CD4-positive, CD25-positive, alpha-beta regulatory T cell (primary cell): ENCODE measurements around the gene WASL. TPM values are rescaled to one million over a fixed set of nuclear protein-coding genes. Genes with fewer than 3 reads are reported as not detected.
A peak's percentile ranks its signal among the peaks of the same experiment; 100 is the strongest.

Experiments used
- ATAC-seq, 2 donors: fragments of 150-1000 bp; cut with Tn5 transposase; one replicate each; pipeline ENCODE4 v1.10.0; 2021; ENCODE audit warnings: low read depth in 2 of 2, moderate number of reproducible peaks in 2 of 2, moderate library complexity in 1 of 2
- DNase-seq, 3 donors: peaks; one replicate each; pipeline versions ENCODE4 v3.0.0 to v3.0.0-alpha.2; 2012 to 2022; ENCODE audit warnings: mixed read lengths in 1 of 3
- H3K27ac ChIP-seq: one replicate; pipeline ENCODE4 v1.7.0; 2013; ENCODE audit warnings: mild to moderate bottlenecking, low read length; ENCODE audit not compliant: insufficient read depth, poor library complexity, severe bottlenecking
- H3K27me3 ChIP-seq: one replicate; pipeline ENCODE4 v1.7.0; 2013; ENCODE audit warnings: low read length; ENCODE audit not compliant: control insufficient read depth, insufficient read depth
- H3K36me3 ChIP-seq: one replicate; pipeline ENCODE4 v1.7.0; 2013; ENCODE audit warnings: mild to moderate bottlenecking, low read length, moderate library complexity; ENCODE audit not compliant: control insufficient read depth, insufficient read depth
- H3K4me1 ChIP-seq: 2 replicates; pipeline ENCODE4 v1.7.0; 2013; ENCODE audit warnings: mild to moderate bottlenecking, low read length; ENCODE audit not compliant: insufficient read depth, control insufficient read depth, poor library complexity, severe bottlenecking
- H3K4me3 ChIP-seq: one replicate; pipeline ENCODE4 v1.7.0; 2013; ENCODE audit warnings: low read depth, mild to moderate bottlenecking, low read length, moderate library complexity
- H3K9me3 ChIP-seq, 2 experiments: 1 replicate in 1 of 2; 2 replicates in 1 of 2; pipeline ENCODE4 v1.7.0; 2013; ENCODE audit warnings: low read length in 2 of 2, mild to moderate bottlenecking in 1 of 2, moderate library complexity in 1 of 2; ENCODE audit not compliant: control insufficient read depth in 2 of 2
- H3K27ac Mint-ChIP-seq, 3 donors: one replicate each; pipeline ENCODE4 v1.8.0; 2020 to 2022; ENCODE audit warnings: mild to moderate bottlenecking in 3 of 3, mixed read lengths in 3 of 3, moderate library complexity in 2 of 3
- H3K27me3 Mint-ChIP-seq: one replicate; pipeline ENCODE4 v1.8.0; 2022; ENCODE audit warnings: mild to moderate bottlenecking, mixed read lengths
- H3K36me3 Mint-ChIP-seq: one replicate; pipeline ENCODE4 v1.8.0; 2020; ENCODE audit warnings: mixed read lengths
- H3K4me1 Mint-ChIP-seq, 4 donors: one replicate each; pipeline ENCODE4 v1.8.0; 2020 to 2022; ENCODE audit warnings: mixed read lengths in 4 of 4, mild to moderate bottlenecking in 1 of 4
- H3K4me3 Mint-ChIP-seq, 4 donors: one replicate each; pipeline ENCODE4 v1.8.0; 2020 to 2022; ENCODE audit warnings: mild to moderate bottlenecking in 4 of 4, mixed read lengths in 4 of 4, moderate library complexity in 3 of 4
- H3K9me3 Mint-ChIP-seq, 7 donors: one replicate each; pipeline ENCODE4 v1.8.0; 2020 to 2022; ENCODE audit warnings: mixed read lengths in 7 of 7, mild to moderate bottlenecking in 3 of 7, moderate library complexity in 2 of 7
- polyA plus RNA-seq, 4 donors: library from polyadenylated mRNA; unstranded; fragments of 300-500 nt; fragmentation: Illumina TruSeq; gene quantifications; one replicate each; pipeline ENCODE4 v1.2.3, GENCODE V29; 2021
- total RNA-seq: library from RNA; stranded (reverse); gene quantifications from one replicate; pipeline ENCODE4 v1.2.3, GENCODE V29; 2022

Gene WASL
- total and polyA plus RNA-seq, 5 donors from 2014 or later = 1.4 to 10.2 (median 1.9) TPM

GRCh38 chr7:123750389-123751230 is 1.8 kb upstream of the WASL start:
- no peak for DNase-seq
- peak overlapping the region; percentile 26 for H3K4me3 ChIP-seq
- H3K4me3 Mint-ChIP-seq = peak overlapping the region; percentile 35 to 96 (median 66)
- peaks cover 4% of the 10 kb centered on the region for H3K27me3 Mint-ChIP-seq
- H3K36me3 ChIP-seq = no peaks in the 10 kb centered on the region
- H3K4me1 Mint-ChIP-seq = peaks cover 21 to 54% (median 48%) of the 10 kb centered on the region in 4 donors
- no peaks in the 10 kb centered on the region for H3K9me3 ChIP-seq
- peak overlapping the region; percentile 41 for H3K27ac ChIP-seq
- no peaks in the 10 kb centered on the region for H3K27me3 ChIP-seq
- H3K9me3 Mint-ChIP-seq = no peaks in the 10 kb centered on the region
- ATAC-seq = no peak
- H3K36me3 Mint-ChIP-seq = no peaks in the 10 kb centered on the region
- H3K27ac Mint-ChIP-seq = peak overlapping the region in 1 of 3 donors; percentile 40
- H3K4me1 ChIP-seq = peaks cover 27% of the 10 kb centered on the region

- no peaks in the 10 kb centered on the region for H3K9me3 Mint-ChIP-seq
- H3K9me3 ChIP-seq = no peaks in the 10 kb centered on the region
- no peaks in the 10 kb centered on the region for H3K27me3 ChIP-seq
- H3K4me3 Mint-ChIP-seq = peak overlapping the region; percentile 88 to 96 (median 93)
- ATAC-seq = peak in 1 of 2 donors; percentile 2
- H3K36me3 Mint-ChIP-seq = no peaks in the 10 kb centered on the region
- peak overlapping the region; percentile 89 to 96 (median 92) for H3K27ac Mint-ChIP-seq
- H3K36me3 ChIP-seq = no peaks in the 10 kb centered on the region
- peaks cover 2% of the 10 kb centered on the region for H3K27me3 Mint-ChIP-seq
- peak in 2 of 3 donors; percentile 13 to 36 for DNase-seq
- peak overlapping the region; percentile 72 for H3K4me3 ChIP-seq
- H3K27ac ChIP-seq = peak overlapping the region; percentile 82
- peaks cover 29% of the 10 kb centered on the region for H3K4me1 ChIP-seq
- peaks cover 22 to 60% (median 54%) of the 10 kb centered on the region in 4 donors for H3K4me1 Mint-ChIP-seq
Observed at GRCh38 chr7:123749537-123749857, 694 bp upstream of the WASL start.

- H3K27me3 ChIP-seq = no peaks in the 10 kb centered on the region
- DNase-seq (peak in 2 of 3 donors; percentile 23 to 43), ATAC-seq (no peak)
- H3K36me3 ChIP-seq = no peaks in the 10 kb centered on the region
- H3K4me1 Mint-ChIP-seq = peaks cover 34 to 72% (median 64%) of the 10 kb centered on the region in 4 donors
- H3K36me3 Mint-ChIP-seq = no peaks in the 10 kb centered on the region
- no peaks in the 10 kb centered on the region for H3K9me3 Mint-ChIP-seq
- H3K9me3 ChIP-seq = no peaks in the 10 kb centered on the region
- no peaks in the 10 kb centered on the region for H3K27me3 Mint-ChIP-seq
- peak overlapping the region; percentile 95 for H3K4me3 ChIP-seq
- H3K27ac ChIP-seq = peak overlapping the region; percentile 82
- H3K4me3 Mint-ChIP-seq = peak overlapping the region; percentile 96 to 100 (median 97)
- H3K4me1 ChIP-seq = peaks cover 34% of the 10 kb centered on the region
- H3K27ac Mint-ChIP-seq = peak overlapping the region; percentile 89 to 94 (median 92)
Observed at GRCh38 chr7:123748171-123748733, 551 bp downstream of the WASL start.

GRCh38 chr7:123747620-123748141 is 1.1 kb downstream of the WASL start:
- Histone ChIP-seq H3K4me1 (peaks cover 34% of the 10 kb centered on the region), H3K36me3 (no peaks in the 10 kb centered on the region), H3K27ac (peak overlapping the region; percentile 26), H3K9me3 (no peaks in the 10 kb centered on the region), H3K27me3 (no peaks in the 10 kb centered on the region), H3K4me3 (peak overlapping the region; percentile 95)
- Mint-ChIP-seq H3K9me3 (no peaks in the 10 kb centered on the region), H3K27ac (peak overlapping the region; percentile 89 to 94 (median 92)), H3K27me3 (no peaks in the 10 kb centered on the region), H3K36me3 (no peaks in the 10 kb centered on the region), H3K4me1 (peaks cover 38 to 77% (median 67%) of the 10 kb centered on the region in 4 donors), H3K4me3 (peak overlapping the region; percentile 96 to 100 (median 97))
- DNase-seq (peak in 2 of 3 donors; percentile 3 to 42), ATAC-seq (no peak)

GRCh38 chr7:123746931-123747488 is 1.8 kb downstream of the WASL start:
- H3K9me3 Mint-ChIP-seq = no peaks in the 10 kb centered on the region
- H3K27me3 Mint-ChIP-seq = no peaks in the 10 kb centered on the region
- Histone ChIP-seq H3K4me1 (peaks cover 34% of the 10 kb centered on the region), H3K27me3 (no peaks in the 10 kb centered on the region), H3K36me3 (no peaks in the 10 kb centered on the region), H3K9me3 (no peaks in the 10 kb centered on the region), H3K4me3 (peak overlapping the region; percentile 95), H3K27ac (no peak overlapping the region)
- H3K27ac Mint-ChIP-seq = peak overlapping the region; percentile 33 to 94 (median 92)
- ATAC-seq (no peak), DNase-seq (peak in 1 of 3 donors; percentile 37)
- H3K4me3 Mint-ChIP-seq = peak overlapping the region; percentile 96 to 100 (median 97)
- no peaks in the 10 kb centered on the region for H3K36me3 Mint-ChIP-seq
- peaks cover 39 to 78% (median 70%) of the 10 kb centered on the region in 4 donors for H3K4me1 Mint-ChIP-seq

- H3K4me3 ChIP-seq = peak overlapping the region; percentile 95
- no peaks in the 10 kb centered on the region for H3K9me3 Mint-ChIP-seq
- no peaks in the 10 kb centered on the region for H3K27me3 ChIP-seq
- H3K27me3 Mint-ChIP-seq = no peaks in the 10 kb centered on the region
- H3K4me3 Mint-ChIP-seq = peak overlapping the region; percentile 96 to 100 (median 97)
- H3K27ac ChIP-seq = no peak overlapping the region
- peaks cover 39 to 74% (median 65%) of the 10 kb centered on the region in 4 donors for H3K4me1 Mint-ChIP-seq
- H3K4me1 ChIP-seq = peaks cover 36% of the 10 kb centered on the region
- no peaks in the 10 kb centered on the region for H3K9me3 ChIP-seq
- no peaks in the 10 kb centered on the region for H3K36me3 Mint-ChIP-seq
- H3K36me3 ChIP-seq = no peaks in the 10 kb centered on the region
- DNase-seq = no peak
- peak overlapping the region in 1 of 3 donors; percentile 36 for H3K27ac Mint-ChIP-seq
- ATAC-seq = no peak
Observed at GRCh38 chr7:123746055-123746454, 2.7 kb downstream of the WASL start.

- Histone ChIP-seq H3K4me3 (peak overlapping the region; percentile 95), H3K27me3 (no peaks in the 10 kb centered on the region), H3K4me1 (peaks cover 38% of the 10 kb centered on the region), H3K9me3 (no peaks in the 10 kb centered on the region), H3K27ac (no peak overlapping the region), H3K36me3 (no peaks in the 10 kb centered on the region)
- H3K4me3 Mint-ChIP-seq = peak overlapping the region; percentile 5 to 100 (median 96)
- ATAC-seq (no peak), DNase-seq (no peak)
- H3K27ac Mint-ChIP-seq = peak overlapping the region in 2 of 3 donors; percentile 1 to 5
- peaks cover 37 to 77% (median 65%) of the 10 kb centered on the region in 4 donors for H3K4me1 Mint-ChIP-seq
- no peaks in the 10 kb centered on the region for H3K27me3 Mint-ChIP-seq
- H3K9me3 Mint-ChIP-seq = no peaks in the 10 kb centered on the region
- no peaks in the 10 kb centered on the region for H3K36me3 Mint-ChIP-seq
Observed at GRCh38 chr7:123745437-123745836, 3.4 kb downstream of the WASL start.
